Measurements from ENCODE around the gene SPON1. TPM values are rescaled to one million over a fixed set of nuclear protein-coding genes. Genes with fewer than 3 reads are reported as not detected.

Gene SPON1
- total RNA-seq, 2 experiments from 2014 or later = 0.22 to 0.31 TPM

DNA sequence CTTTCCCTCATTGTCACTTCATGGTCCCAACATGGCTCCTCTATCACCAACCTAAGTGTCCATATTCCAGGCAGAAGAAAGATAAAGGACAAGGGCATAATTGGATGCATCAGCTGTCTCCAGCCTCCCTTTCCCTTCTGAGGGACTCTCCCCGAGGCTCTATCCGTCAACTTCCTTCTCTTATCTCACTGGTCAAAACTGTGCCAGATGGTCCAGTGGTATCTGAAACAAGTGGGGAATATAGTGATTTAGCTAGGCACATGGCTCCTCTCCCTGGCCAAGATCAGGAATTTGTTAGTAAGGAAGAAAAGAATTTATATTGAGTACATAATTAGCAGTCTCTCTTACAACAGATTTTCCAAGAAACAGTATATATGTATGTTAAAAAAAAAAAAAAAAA lies 12.6 kb upstream of the SPON1 start:
- ChIA-PET CTCF (interaction anchor here (0.8 to 1.9 kb wide), 2 partner anchors 178 to 300 kb away, joined by 4 to 5 read pairs; no protein-coding TSS in a partner anchor), POLR2A (no interaction called here)
- Mint-ChIP-seq H3K36me3 (no peaks in the 10 kb centered on the region), H3K9me3 (no peaks in the 10 kb centered on the region), H3K27ac (no peak overlapping the region), H3K4me1 (ENCODE audit: low read depth) (peaks cover 7% of the 10 kb centered on the region), H3K4me3 (no peak overlapping the region), H3K27me3 (no peaks in the 10 kb centered on the region)
- no peak for DNase-seq
- intact Hi-C loops (cut with micrococcal nuclease) = no loop called here

DNA sequence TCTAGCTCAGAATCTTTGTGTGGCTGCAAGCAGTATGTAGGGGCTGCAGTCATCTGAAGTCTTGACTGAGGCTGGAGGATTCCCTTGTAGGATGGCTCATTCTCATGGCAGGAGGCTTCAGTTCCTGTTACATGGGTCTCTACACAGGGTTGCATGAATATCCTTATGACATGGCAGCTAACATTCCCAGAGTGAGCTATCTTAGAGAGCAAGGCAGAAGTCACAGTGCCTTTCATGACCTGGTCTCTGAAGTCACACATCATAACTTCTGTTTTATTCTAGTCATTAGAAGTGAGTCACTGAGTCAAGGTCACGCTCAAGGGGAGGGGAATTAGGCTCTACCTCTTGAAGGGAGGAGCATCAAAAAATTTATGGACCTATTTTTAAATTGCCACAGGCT lies 10.3 kb upstream of the SPON1 start:
- ChIA-PET CTCF (interaction anchor here (0.7 to 1.7 kb wide), 6 partner anchors 12 to 716 kb away, joined by 3 to 6 read pairs (median 3); no protein-coding TSS in a partner anchor), POLR2A (no interaction called here)
- no peaks in the 10 kb centered on the region for H3K36me3 Mint-ChIP-seq
- H3K4me1 Mint-ChIP-seq (ENCODE audit: low read depth) = peaks cover 4% of the 10 kb centered on the region
- H3K27ac Mint-ChIP-seq = no peak overlapping the region
- no peaks in the 10 kb centered on the region for H3K9me3 Mint-ChIP-seq
- H3K27me3 Mint-ChIP-seq = no peaks in the 10 kb centered on the region
- intact Hi-C loops (cut with micrococcal nuclease) = no loop called here
- DNase-seq = no peak
- no peak overlapping the region for H3K4me3 Mint-ChIP-seq

DNA sequence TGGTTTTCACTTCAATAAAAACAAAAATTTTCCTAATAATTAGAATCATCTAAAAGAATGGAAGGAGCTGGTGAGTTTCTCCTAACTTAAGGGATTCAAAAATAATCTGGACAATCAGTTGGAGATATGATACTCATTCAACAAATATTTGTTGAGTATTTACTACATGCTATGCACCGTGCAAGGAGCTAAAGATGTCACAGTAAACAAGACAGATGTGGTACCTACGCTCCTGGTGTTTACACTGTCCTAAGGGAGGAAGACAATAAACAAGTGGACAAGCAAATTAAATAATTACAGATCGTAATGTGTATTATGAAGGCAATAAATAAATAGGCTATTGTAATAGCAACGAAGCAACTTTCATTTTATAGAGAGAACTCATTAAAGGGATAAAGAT lies 9.9 kb upstream of the SPON1 start:
- H3K27ac Mint-ChIP-seq = no peak overlapping the region
- H3K36me3 Mint-ChIP-seq = no peaks in the 10 kb centered on the region
- no peak overlapping the region for H3K4me3 Mint-ChIP-seq
- H3K9me3 Mint-ChIP-seq = no peaks in the 10 kb centered on the region
- H3K4me1 Mint-ChIP-seq (ENCODE audit: low read depth) = peaks cover 3% of the 10 kb centered on the region
- no peak for DNase-seq
- intact Hi-C loops (cut with micrococcal nuclease) = no loop called here
- CTCF ChIA-PET = interaction anchor here (0.7 to 1.7 kb wide), 5 partner anchors 19 to 716 kb away, joined by 3 to 6 read pairs (median 3); no protein-coding TSS in a partner anchor
- POLR2A ChIA-PET = no interaction called here
- H3K27me3 Mint-ChIP-seq = no peaks in the 10 kb centered on the region

DNA sequence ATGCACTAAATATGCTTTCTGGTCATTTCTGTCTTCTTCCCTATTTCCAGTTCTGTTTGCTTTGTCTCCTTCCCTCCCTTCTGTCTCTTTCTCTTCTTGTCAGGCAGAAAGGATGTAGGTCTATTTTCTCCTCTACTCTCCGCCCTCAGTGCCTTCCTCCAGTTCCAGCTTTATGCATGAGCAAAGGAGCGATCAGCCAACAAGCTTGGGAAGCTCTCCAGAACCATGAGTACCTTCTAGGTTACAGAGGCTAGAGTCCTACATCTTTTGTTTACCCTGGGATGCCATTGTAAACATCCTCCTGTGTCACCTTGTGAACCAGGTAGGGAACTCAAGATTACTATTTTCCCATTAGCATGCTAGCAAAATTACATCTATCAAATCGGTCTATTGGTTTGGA lies 7.9 kb upstream of the SPON1 start:
- DNase-seq = no peak
- ChIA-PET CTCF (interaction anchor here (0.6 to 5.4 kb wide), 10 partner anchors 8 to 297 kb away, joined by 3 to 77 read pairs (median 4); partner anchors contain the start of gene SPON1), POLR2A (no interaction called here)
- intact Hi-C loops (cut with micrococcal nuclease) = no loop called here
- Mint-ChIP-seq H3K4me1 (ENCODE audit: low read depth) (no peaks in the 10 kb centered on the region), H3K4me3 (no peak overlapping the region), H3K27ac (no peak overlapping the region), H3K36me3 (no peaks in the 10 kb centered on the region), H3K27me3 (no peaks in the 10 kb centered on the region), H3K9me3 (no peaks in the 10 kb centered on the region)

DNA sequence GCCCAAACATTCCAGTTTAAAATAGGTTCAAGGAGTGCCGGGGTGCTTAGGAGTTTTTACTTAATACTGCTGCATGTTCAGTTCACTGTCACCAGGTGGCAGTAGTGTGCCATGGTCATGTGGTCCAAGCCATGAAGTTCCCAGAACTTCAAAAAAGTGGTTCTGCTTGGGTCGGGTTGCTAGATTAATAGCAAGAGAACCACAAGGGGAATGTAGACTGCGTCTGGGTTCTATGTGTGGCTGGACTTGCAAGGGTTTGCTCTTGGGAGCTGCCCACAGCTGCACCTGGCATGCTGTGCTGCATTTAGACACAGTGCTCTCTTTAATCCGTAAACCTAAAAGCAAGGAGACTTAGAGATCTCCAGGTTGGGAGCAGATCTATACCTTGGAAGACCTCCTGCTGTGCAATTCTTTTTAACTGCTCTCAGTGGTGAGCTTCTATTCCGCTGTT lies 6.5 kb upstream of the SPON1 start:
- intact Hi-C loops (cut with micrococcal nuclease) = loop anchor here (1.0 to 2.0 kb wide), 3 partner anchors 183 to 293 kb away; no protein-coding TSS in a partner anchor
- Mint-ChIP-seq H3K27me3 (peaks cover 3% of the 10 kb centered on the region), H3K36me3 (no peaks in the 10 kb centered on the region), H3K27ac (no peak overlapping the region), H3K4me1 (ENCODE audit: low read depth) (no peaks in the 10 kb centered on the region), H3K4me3 (no peak overlapping the region), H3K9me3 (no peaks in the 10 kb centered on the region)
- peak; percentile 54 for DNase-seq
- POLR2A ChIA-PET = no interaction called here
- CTCF ChIA-PET = interaction anchor here (0.7 to 5.4 kb wide), 19 partner anchors 9 to 499 kb away, joined by 3 to 77 read pairs (median 4); no protein-coding TSS in a partner anchor

DNA sequence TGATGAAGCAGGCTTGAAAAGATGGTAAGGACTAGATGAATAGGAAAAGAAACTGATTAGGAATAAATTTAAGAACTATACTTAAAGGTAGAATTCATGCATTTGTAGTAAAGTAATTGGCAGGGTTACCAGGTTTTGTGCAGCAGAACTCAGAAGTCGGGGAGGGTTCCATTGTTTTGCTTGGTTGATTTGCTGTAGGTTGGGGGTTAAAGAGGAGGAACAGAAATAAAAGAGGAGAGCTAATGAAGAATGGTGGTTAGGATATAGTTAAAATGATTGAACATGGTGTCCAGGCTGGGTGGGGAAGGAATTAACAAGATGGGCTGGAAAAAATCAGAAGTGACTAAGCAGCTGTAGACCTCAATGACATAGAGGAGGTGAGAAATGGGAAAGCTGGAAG lies 5.5 kb upstream of the SPON1 start:
- H3K36me3 Mint-ChIP-seq = no peaks in the 10 kb centered on the region
- peaks cover 7% of the 10 kb centered on the region for H3K27me3 Mint-ChIP-seq
- H3K27ac Mint-ChIP-seq = no peak overlapping the region
- H3K4me1 Mint-ChIP-seq (ENCODE audit: low read depth) = peaks cover under 1% of the 10 kb centered on the region
- ChIA-PET CTCF (interaction anchor here (0.8 to 5.4 kb wide), 16 partner anchors 10 to 498 kb away, joined by 3 to 77 read pairs (median 6); no protein-coding TSS in a partner anchor), POLR2A (no interaction called here)
- no peak for DNase-seq
- no peak overlapping the region for H3K4me3 Mint-ChIP-seq
- intact Hi-C loops (cut with micrococcal nuclease) = loop anchor here (1.0 to 2.0 kb wide), 3 partner anchors 184 to 292 kb away; no protein-coding TSS in a partner anchor
- no peaks in the 10 kb centered on the region for H3K9me3 Mint-ChIP-seq

DNA sequence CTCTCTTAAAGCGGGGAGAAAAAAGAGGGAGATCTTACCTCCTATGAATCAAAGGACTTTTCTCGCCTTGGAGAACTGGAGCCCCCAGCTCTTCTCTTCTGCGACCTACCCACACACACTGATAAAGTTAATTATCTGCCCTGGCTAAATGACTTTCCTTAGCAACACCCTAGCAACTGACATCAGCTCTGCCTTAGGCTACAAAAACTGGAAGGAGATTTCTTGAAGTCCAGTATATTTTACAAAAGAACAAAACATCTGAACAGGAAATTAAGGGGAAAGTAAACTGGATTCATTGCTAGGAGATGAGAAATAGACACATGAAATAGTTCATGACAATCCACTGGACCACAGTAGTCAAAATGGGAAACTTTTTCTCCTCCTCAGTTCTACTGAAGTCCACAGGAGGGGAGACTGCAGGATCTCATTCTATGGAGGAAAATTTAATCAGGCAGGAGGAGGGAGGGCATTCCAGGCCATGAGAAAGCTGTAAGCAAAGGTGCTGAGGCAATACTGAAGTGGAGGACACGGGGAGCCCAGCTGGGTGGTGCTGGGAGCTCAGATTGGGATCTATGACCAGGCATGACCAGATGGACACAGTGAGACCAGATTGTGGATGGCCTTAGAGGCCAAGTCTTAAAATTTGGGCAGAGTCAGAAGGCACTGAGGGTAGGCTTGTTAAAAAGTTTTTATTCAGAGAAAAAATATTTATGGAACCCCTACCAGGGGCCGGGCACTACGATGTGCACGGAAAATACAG lies 3.7 kb upstream of the SPON1 start:
- H3K4me3 Mint-ChIP-seq = no peak overlapping the region
- intact Hi-C loops (cut with micrococcal nuclease) = no loop called here
- peaks cover 5% of the 10 kb centered on the region for H3K4me1 Mint-ChIP-seq (ENCODE audit: low read depth)
- no peak overlapping the region for H3K27ac Mint-ChIP-seq
- no peaks in the 10 kb centered on the region for H3K9me3 Mint-ChIP-seq
- ChIA-PET POLR2A (no interaction called here), CTCF (interaction anchor here (1.2 to 5.4 kb wide), 4 partner anchors 12 to 496 kb away, joined by 3 to 63 read pairs (median 36); no protein-coding TSS in a partner anchor)
- no peaks in the 10 kb centered on the region for H3K36me3 Mint-ChIP-seq
- DNase-seq = no peak
- peaks cover 16% of the 10 kb centered on the region for H3K27me3 Mint-ChIP-seq

DNA sequence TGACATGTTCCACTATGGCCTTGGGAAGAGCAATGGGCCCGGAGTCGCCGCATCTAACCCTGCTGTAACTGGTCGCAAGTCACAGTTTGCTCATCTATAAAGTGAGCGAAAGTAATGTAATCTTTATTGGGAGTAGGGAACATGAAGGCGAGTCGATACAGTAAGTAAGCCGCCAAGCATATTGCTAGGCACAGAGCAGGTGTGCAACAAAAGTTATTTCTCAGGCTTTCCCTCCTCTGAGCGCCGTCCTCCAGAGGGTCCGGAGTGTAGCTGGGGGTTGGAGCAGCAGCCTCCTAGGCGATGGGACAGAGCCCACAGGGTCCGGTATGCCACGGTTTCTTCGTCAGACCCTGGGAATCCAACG lies 343 bp upstream of the SPON1 start:
- DNase-seq = no peak
- Mint-ChIP-seq H3K36me3 (no peaks in the 10 kb centered on the region), H3K9me3 (no peaks in the 10 kb centered on the region), H3K4me1 (ENCODE audit: low read depth) (peaks cover 10% of the 10 kb centered on the region), H3K4me3 (no peak overlapping the region), H3K27me3 (peaks cover 32% of the 10 kb centered on the region), H3K27ac (no peak overlapping the region)
- intact Hi-C loops (cut with micrococcal nuclease) = loop anchor here (10.0 kb wide), 1 partner anchor 297 kb away; the partner anchor contains the start of gene FAR1
- CTCF ChIA-PET = interaction anchor here (1.0 to 3.8 kb wide), 5 partner anchors 8 to 190 kb away, joined by 4 to 30 read pairs (median 7); no protein-coding TSS in a partner anchor
- POLR2A ChIA-PET = no interaction called here

DNA sequence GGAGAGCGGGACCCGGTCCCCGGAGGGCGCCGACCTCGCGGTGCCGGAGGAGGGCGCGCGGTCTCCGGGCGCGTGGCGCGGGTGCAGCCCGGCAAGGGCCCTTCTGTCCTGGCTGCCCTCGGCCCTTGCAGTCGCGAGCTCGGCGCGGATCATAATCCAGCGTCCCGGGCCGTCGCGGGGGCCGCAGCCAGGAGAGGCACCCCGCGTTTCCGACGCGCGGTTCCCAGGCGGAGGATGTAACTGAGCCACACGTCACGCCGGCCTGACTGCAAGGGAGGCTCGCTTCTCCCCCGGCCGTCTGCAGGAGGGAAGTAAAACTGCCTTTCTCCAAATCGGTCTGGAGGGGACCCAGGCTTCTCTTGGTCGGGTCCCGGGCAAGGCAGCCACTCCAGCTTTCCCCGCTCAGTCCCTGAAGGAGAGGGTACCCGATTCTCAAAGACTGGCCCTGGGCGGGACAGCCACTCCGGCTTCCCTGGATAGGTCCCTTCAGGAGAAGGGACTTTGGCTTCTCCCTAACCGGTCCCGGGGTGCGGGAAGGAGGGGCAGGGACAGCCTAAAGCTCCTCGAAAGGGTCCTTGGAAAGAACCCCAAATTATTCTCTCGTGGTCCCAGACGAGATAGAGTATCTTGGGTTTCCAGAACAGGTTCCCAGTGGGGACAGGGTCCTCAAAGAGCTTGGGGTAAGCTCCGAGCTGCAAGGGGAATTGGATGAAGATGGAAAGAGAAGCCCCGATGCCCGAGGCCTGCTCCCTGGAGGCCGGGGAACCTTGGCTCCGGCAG lies 836 bp downstream of the SPON1 start:
- Mint-ChIP-seq H3K4me3 (peak overlapping the region; percentile 65), H3K27me3 (peaks cover 32% of the 10 kb centered on the region), H3K36me3 (no peaks in the 10 kb centered on the region), H3K27ac (no peak overlapping the region), H3K4me1 (ENCODE audit: low read depth) (peaks cover 10% of the 10 kb centered on the region), H3K9me3 (no peaks in the 10 kb centered on the region)
- ChIA-PET CTCF (interaction anchor here (0.6 to 3.8 kb wide), 13 partner anchors 9 to 898 kb away, joined by 3 to 30 read pairs (median 4); no protein-coding TSS in a partner anchor), POLR2A (no interaction called here)
- intact Hi-C loops (cut with micrococcal nuclease) = loop anchor here (10.0 kb wide), 1 partner anchor 299 kb away; the partner anchor contains the start of gene FAR1
- peak; percentile 55 for DNase-seq

DNA sequence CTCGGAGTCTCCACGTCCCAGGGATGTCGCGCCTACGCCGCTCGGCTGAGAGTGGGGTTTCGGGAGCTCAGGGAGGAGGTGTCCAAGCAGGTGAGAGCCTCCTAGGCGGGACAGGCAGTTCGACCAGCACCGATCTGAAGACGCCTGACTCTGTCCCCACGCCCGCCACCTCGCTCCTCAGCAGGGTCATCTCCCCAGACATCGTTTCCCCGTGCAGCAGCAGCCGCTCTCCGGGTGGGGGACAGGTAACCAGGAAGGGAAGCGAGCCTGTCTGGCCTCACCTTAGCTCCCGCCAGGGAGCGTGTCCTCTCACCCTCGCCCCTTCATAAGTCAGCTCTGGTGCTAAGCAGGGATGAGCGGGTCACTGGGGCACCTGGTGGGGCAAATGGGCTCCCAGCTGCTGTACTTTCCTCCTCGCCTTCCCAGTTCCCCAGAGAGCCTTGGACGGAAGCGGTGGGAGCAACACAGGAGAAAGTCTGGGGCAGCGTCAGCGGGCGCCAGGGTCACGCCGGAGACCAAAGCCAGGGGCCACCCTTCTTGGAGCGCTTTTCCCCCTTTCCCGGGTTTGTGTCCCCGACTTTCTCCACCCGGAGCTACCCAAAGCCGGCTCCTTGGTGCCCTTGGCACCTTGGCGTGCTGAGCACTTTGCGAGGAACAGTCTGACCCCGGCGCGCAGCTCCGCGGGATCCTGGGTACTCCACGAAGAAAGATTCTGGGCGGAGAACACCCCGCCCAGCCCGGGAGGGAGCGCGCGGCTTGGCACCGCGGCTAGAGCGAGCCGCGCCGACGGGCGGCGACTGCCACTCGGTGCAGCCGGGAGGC lies 1.6 kb downstream of the SPON1 start:
- peak; percentile 25 for DNase-seq

DNA sequence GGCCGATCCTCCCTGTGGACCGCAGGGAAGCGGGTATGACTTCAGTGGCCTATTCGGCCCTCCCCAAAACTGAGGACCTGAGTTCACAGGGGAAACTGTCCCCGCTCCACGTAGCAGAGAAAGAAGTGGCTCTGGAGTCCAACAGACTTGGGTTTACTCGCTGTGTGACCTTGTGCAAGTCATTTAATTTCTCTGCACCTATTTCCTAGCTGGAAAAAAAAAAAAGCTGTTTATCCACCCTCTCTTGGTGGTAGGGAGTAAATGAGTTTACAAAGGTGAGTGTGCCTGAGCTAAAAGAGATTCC lies 2.2 kb downstream of the SPON1 start:
- no peaks in the 10 kb centered on the region for H3K9me3 Mint-ChIP-seq
- intact Hi-C loops (cut with micrococcal nuclease) = loop anchor here (10.0 kb wide), 1 partner anchor 300 kb away; the partner anchor contains the start of gene FAR1
- H3K27me3 Mint-ChIP-seq = peaks cover 32% of the 10 kb centered on the region
- no peaks in the 10 kb centered on the region for H3K36me3 Mint-ChIP-seq
- H3K27ac Mint-ChIP-seq = no peak overlapping the region
- ChIA-PET CTCF (interaction anchor here (0.7 to 2.6 kb wide), 9 partner anchors 10 to 1010 kb away, joined by 3 to 6 read pairs (median 4); no protein-coding TSS in a partner anchor), POLR2A (no interaction called here)
- H3K4me3 Mint-ChIP-seq = peak overlapping the region; percentile 4
- no peak for DNase-seq
- H3K4me1 Mint-ChIP-seq (ENCODE audit: low read depth) = peaks cover 16% of the 10 kb centered on the region

More for the DNA sequence above, 1.6 kb downstream of the SPON1 start:
- intact Hi-C loops (cut with micrococcal nuclease) = loop anchor here (10.0 kb wide), 1 partner anchor 299 kb away; the partner anchor contains the start of gene FAR1
- Mint-ChIP-seq H3K4me3 (peak overlapping the region; percentile 65), H3K36me3 (no peaks in the 10 kb centered on the region), H3K9me3 (no peaks in the 10 kb centered on the region), H3K4me1 (ENCODE audit: low read depth) (peaks cover 11% of the 10 kb centered on the region), H3K27ac (no peak overlapping the region), H3K27me3 (peaks cover 32% of the 10 kb centered on the region)
- CTCF ChIA-PET = interaction anchor here (0.6 to 2.6 kb wide), 15 partner anchors 8 to 1010 kb away, joined by 3 to 7 read pairs (median 4); no protein-coding TSS in a partner anchor
- POLR2A ChIA-PET = no interaction called here
